CD4-positive, alpha-beta T cell treated with Interleukin-6 at 100 ng/mL for 8 hours (primary cell): ENCODE measurements around the gene TTC21B.

Experiments used
- DNase-seq: peaks from one replicate; pipeline ENCODE4 v3.0.0-alpha.2; 2020; ENCODE audit warnings: mixed read lengths, low spot score

TTC21B gene

GRCh38 chr2:165835363-165835762 lies 118.2 kb downstream of the TTC21B start:
- DNase-seq: no peak

DNA sequence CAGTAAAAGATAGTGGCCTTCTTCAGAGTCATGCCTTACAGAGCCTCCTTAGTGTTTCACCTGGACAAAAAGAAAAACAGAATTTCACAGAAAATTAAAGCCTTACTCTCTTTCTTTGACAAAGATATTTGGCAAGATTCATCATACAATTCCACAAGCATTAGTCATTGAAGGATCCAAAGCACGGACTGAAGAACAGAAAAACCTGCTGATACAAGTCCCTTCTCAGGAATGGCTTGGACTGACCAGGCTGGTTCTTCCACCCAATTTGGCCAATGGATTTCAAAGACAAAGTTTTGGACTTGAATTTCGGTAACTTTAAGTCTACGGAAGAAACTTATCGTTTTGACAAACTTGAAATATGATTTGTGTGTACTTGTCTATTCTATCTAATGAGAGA lies 120.4 kb downstream of the TTC21B start:
- DNase-seq: no peak

GRCh38 chr2:165827921-165828276 lies 125.7 kb downstream of the TTC21B start:
- no peak for DNase-seq

- DNase-seq: no peak
Observed at GRCh38 chr2:165827016-165827920, 126.3 kb downstream of the TTC21B start.

- no peak for DNase-seq
Observed at GRCh38 chr2:165825041-165825440, 128.5 kb downstream of the TTC21B start.
